Duodenal mucosa (tissue), 2 donors: ENCODE results near the gene FLT1.

Experiments used
- H3K27ac ChIP-seq: one replicate; pipeline ENCODE4 v1.7.0; 2013; ENCODE audit warnings: low read depth, low read length
- H3K27me3 ChIP-seq, 2 donors: one replicate each; pipeline ENCODE4 v1.7.0; 2013; ENCODE audit warnings: low read length in 2 of 2, control low read depth in 1 of 2; ENCODE audit not compliant: insufficient read depth in 2 of 2, control insufficient read depth in 1 of 2
- H3K36me3 ChIP-seq, 2 donors: one replicate each; pipeline ENCODE4 v1.7.0; 2013; ENCODE audit warnings: low read length in 2 of 2, control low read depth in 1 of 2; ENCODE audit not compliant: insufficient read depth in 2 of 2, control insufficient read depth in 1 of 2
- H3K4me1 ChIP-seq, 2 donors: one replicate each; pipeline ENCODE4 v1.7.0; 2013; ENCODE audit warnings: low read length in 2 of 2, control low read depth in 1 of 2; ENCODE audit not compliant: insufficient read depth in 2 of 2, control insufficient read depth in 1 of 2
- H3K4me3 ChIP-seq, 2 donors: one replicate each; pipeline ENCODE4 v1.7.0; 2013; ENCODE audit warnings: low read length in 2 of 2, low read depth in 1 of 2
- H3K9ac ChIP-seq, 2 donors: one replicate each; pipeline ENCODE4 v1.7.0; 2013; ENCODE audit warnings: low read length in 2 of 2, low read depth in 1 of 2
- H3K9me3 ChIP-seq, 2 donors: one replicate each; pipeline ENCODE4 v1.7.0; 2013; ENCODE audit warnings: low read length in 2 of 2, control low read depth in 1 of 2; ENCODE audit not compliant: control insufficient read depth in 1 of 2

The FLT1 gene

DNA sequence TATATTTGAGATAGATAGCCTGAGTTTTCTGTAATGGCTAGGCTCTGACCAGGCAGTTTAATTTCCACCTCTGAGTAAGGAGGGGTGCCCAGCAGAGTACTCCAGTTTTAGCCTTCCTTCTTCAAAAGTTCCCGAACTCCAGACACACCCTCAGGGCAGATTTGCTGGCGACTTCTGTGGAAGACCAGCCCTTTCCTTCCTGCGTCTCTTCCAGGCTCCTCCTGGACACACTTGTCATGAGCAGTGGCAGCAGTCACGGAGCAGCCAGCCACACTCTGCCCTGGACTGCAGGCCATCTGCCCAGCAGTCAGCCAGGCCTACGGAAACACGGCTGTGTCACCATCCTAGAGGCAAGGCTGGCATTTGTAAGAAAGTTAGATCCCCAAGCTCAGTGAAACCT is 6.6 kb upstream of the FLT1 start:
- Histone ChIP-seq H3K9me3 (no peaks in the 10 kb centered on the region), H3K4me3 (no peak overlapping the region), H3K36me3 (no peaks in the 10 kb centered on the region), H3K4me1 (no peaks in the 10 kb centered on the region), H3K27ac (no peak overlapping the region), H3K27me3 (peaks cover 16 to 22% of the 10 kb centered on the region in 2 donors), H3K9ac (no peak overlapping the region)

DNA sequence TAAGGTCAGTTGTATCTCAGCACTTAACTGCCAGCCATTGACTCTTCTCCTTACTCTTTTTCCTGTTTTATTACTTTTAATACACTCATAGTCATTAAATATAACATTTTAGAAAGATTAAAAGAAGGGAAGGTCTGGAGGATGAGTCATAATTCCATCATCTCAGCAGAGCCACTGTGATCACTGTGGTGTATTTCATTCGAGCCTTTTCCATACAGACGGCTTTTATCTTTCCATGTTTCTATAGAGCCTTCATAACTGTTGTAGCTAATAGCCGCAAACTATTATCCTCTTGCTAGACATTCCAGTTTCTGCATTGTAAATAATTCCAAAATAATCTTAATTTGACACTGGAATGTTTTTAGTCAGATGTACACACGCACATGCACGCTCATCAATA is 4.7 kb upstream of the FLT1 start:
- Histone ChIP-seq H3K36me3 (no peaks in the 10 kb centered on the region), H3K4me3 (no peak overlapping the region), H3K27me3 (peaks cover 33 to 34% of the 10 kb centered on the region in 2 donors), H3K27ac (no peak overlapping the region), H3K4me1 (no peaks in the 10 kb centered on the region), H3K9me3 (no peaks in the 10 kb centered on the region), H3K9ac (no peak overlapping the region)

DNA sequence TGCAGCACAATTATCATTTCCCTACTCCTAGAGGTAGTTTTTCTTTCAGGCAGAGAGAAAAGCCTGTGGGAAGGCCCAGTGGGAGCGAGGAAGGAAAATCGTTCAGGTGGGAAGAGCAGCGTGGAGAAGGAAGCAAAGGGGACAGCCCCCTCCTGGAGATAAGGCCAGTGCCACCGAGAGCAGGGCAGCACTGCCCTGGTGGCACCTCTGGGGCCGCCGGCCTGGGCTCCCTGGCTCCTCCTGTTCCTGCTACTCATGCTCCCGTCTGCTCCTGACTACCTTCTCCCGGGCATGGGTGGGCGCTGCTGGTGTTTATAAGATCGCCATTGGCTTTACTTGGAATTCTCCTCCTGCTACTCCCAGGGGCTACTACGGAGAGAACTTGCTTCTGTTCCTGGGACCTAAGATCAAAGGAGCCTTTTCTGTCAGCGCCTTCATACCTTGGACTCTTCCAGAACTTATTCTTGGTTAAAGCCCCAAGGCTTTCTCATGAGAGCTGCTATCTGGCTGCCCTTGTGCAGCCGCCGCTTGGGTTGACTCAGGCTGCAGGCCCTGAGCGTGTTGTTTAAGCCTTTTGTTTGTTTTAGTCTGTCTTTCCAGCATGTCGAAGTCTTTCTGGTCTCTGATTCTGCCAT is 3.7 kb upstream of the FLT1 start:
- Histone ChIP-seq H3K9me3 (no peaks in the 10 kb centered on the region), H3K36me3 (no peaks in the 10 kb centered on the region), H3K4me1 (peaks cover 0 to 4% of the 10 kb centered on the region in 2 donors), H3K4me3 (no peak overlapping the region), H3K9ac (no peak overlapping the region), H3K27ac (no peak overlapping the region), H3K27me3 (peaks cover 43 to 44% of the 10 kb centered on the region in 2 donors)

DNA sequence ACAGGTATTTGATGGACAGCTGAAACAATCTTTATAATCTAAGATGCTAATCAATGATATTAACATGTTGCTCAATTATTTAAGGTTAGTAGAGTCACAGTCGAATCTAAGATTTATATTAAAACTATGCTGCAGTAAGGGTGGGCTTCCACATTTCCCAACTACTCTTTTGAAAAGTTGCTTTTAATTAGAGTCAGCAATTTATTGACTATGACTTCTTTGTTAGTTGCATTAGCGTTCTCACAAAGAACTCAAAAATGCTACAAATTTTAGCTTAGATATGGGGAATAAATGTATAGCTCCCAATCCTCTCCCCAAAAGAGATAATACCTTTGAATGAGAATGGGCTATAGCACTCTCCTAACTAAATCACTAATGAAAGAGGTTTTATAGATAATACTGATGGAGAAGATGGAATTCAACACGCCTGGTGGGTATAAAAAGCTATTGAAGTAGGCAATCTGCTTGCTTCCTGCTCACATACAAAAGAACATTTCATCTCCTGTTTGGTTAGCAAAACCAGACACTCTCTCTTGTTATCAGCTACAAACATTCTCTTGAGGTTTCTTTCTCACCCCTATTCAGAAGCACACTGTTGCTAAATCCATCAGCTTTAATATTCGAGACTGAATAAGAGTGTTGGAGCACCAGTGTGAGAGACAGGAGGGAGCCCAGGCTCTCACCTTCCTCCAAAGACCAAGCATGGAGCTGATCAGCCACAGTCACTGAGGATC is 2.4 kb upstream of the FLT1 start:
- Histone ChIP-seq H3K27me3 (peaks cover 53 to 54% of the 10 kb centered on the region in 2 donors), H3K27ac (no peak overlapping the region), H3K4me1 (peaks cover 0 to 4% of the 10 kb centered on the region in 2 donors), H3K9ac (no peak overlapping the region), H3K4me3 (no peak overlapping the region), H3K9me3 (no peaks in the 10 kb centered on the region), H3K36me3 (no peaks in the 10 kb centered on the region)

DNA sequence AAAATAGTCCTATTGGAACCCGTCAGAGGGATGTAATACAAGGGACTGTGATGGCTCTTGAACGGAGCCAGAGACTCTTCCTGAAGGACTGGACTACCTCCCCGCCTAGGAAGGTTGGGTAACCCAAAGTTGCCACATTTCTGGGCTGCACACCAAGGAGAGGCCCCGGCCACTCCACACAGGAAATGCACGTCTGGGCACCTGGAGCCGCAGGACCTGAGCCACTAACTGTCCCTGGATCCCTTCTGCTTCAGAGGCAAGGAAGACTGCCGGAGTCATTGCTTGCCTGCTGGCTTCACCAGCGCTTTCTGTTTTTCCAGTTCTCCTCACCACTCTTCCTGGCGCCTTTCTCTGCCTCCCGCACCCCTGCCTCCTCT is 1.2 kb upstream of the FLT1 start:
- peaks cover 60 to 65% of the 10 kb centered on the region in 2 donors for H3K27me3 ChIP-seq
- no peak overlapping the region for H3K27ac ChIP-seq
- no peaks in the 10 kb centered on the region for H3K9me3 ChIP-seq
- no peaks in the 10 kb centered on the region for H3K36me3 ChIP-seq
- H3K9ac ChIP-seq: no peak overlapping the region
- H3K4me3 ChIP-seq: no peak overlapping the region
- H3K4me1 ChIP-seq: peaks cover 0 to 4% of the 10 kb centered on the region in 2 donors

DNA sequence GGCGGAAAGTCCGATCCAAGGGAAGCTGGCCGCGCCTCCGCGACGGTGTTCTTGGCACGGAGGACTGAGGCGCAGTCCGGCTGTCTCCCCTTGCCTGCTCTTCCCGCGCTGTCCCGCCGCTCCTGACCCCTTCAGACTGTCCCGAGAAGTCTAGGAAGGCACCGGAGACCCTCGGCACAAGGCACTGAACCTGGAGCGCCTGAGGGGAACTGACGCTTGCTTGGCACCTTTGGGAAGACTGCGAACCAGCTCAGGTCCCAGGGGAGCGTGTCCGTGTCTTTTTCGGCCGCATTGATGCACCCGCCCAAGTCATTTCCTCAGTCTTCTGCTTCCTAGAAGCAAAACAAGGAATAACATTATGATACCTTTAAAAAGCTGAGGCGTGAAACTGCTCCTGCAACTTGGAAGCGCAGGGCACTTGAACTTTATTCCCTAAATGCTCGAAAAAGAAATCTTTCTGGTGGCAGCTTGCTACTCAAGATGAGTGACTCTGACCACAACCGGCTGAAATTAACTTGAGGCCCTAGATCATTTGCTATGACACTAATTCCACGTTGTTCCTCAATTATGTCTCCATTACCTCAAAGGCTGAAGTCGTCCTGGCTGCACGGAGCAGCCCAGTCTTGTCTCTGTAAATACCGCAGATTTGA is 735 bp upstream of the FLT1 start:
- Histone ChIP-seq H3K4me1 (peaks cover 0 to 4% of the 10 kb centered on the region in 2 donors), H3K9me3 (no peaks in the 10 kb centered on the region), H3K27ac (no peak overlapping the region), H3K9ac (no peak overlapping the region), H3K4me3 (peak overlapping the region; percentile 6 to 50), H3K36me3 (no peaks in the 10 kb centered on the region), H3K27me3 (peaks cover 60 to 66% of the 10 kb centered on the region in 2 donors)

DNA sequence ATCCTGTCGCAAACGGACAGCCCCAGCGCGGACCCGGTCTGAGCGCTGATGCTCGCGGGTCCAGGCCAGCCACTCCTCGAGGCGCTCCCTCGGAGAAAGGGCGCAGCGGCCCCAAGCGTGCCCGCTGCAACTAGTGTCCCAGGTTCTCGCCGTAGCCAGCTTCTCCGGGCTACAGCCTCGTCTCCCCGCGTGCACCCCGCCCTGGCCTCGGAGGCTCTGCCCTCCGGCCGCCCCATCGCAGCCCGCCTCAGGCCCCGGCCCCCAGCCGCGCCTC is 487 bp downstream of the FLT1 start:
- Histone ChIP-seq H3K4me3 (peak overlapping the region; percentile 45 to 50), H3K27me3 (peaks cover 60 to 75% of the 10 kb centered on the region in 2 donors), H3K9ac (no peak overlapping the region), H3K27ac (peak overlapping the region; percentile 59), H3K36me3 (no peaks in the 10 kb centered on the region), H3K9me3 (no peaks in the 10 kb centered on the region), H3K4me1 (peaks cover 0 to 4% of the 10 kb centered on the region in 2 donors)

DNA sequence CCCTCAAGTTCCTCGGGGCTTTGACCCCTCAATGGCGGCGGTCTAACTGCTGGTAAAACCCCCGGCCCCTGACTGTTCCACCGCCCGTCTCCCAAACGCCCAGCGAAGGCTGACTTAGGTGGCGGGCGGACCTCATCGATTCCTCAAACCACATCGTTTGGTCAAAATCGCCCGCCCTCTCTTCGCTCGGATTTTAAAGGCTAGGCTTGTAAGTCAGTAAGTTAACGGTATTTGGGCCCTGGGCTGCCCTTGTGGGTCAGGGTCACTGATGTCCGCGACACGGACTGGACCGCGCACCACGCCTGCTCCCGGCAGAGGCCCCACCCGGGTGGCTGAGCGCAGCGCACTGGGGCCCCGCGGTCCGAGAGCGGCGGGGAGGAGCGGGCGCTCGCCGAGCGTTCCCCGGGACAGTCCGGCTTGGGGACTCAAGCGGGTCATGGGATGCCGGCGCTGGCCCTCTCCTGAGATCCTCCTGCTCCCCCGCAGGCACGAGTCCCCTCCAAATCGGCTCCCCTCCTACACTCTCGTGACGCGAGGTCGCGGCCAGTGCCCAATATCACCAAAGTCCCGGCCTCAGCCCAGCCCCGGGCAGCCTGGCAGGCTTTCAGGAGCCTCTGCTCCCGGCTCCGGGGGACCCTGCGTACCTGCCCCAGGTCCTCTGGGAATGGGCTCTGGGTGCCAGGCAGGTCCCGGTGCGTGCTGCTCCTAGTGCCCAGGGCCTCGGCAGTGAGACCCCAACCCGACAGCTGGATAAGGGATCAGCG is 1.0 kb downstream of the FLT1 start:
- Histone ChIP-seq H3K36me3 (no peaks in the 10 kb centered on the region), H3K9me3 (no peaks in the 10 kb centered on the region), H3K27ac (peak overlapping the region; percentile 59), H3K9ac (no peak overlapping the region), H3K4me3 (peak overlapping the region; percentile 45 to 50), H3K4me1 (peaks cover 0 to 4% of the 10 kb centered on the region in 2 donors), H3K27me3 (peaks cover 57 to 75% of the 10 kb centered on the region in 2 donors)

DNA sequence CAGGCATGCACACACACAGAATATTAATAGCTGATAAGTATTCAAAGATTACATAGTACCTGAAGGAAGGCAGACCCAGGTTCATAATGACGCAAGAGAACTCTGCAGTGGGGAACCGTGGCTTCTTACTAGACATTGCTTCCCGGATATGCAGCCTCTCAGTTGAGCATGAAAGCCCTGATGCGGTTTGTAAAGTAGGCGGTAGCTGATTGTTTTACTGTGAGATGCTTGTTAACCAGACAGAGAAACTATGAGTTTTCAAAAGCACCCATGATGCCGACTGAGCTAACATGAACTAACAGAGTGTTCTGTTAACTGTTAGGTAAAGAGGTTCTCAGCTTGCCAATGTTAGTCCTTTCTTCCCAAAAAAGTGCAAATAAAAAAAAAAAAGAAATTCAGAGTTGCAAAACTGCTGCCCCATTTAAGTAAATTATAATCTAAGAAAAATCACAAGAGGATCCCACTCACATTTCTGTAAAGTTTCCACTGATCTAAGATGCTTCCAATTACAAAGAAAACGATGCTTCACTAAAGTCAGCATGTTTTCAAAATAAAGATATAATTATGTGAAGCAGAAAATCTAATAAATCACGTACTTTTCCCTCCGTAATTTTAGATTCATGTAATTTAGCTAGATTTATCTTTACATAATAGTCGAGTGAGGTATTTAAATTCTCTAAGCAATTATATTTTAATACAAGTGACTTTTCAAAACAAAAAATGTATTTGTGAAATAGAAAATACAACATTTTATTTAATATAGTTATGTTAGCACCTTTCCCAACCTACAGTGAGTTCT is 2.2 kb downstream of the FLT1 start:
- Histone ChIP-seq H3K27ac (no peak overlapping the region), H3K9ac (no peak overlapping the region), H3K4me1 (peaks cover 0 to 4% of the 10 kb centered on the region in 2 donors), H3K27me3 (peaks cover 60 to 71% of the 10 kb centered on the region in 2 donors), H3K9me3 (no peaks in the 10 kb centered on the region), H3K4me3 (no peak overlapping the region), H3K36me3 (no peaks in the 10 kb centered on the region)
